ENCODE results near the gene GPR132. TPM values are rescaled to one million over a fixed set of nuclear protein-coding genes. Genes with fewer than 3 reads are reported as not detected.

The GPR132 gene
- polyA plus RNA-seq, 1 donor (not counting 4 experiments of a cell fraction or from before 2014, with no cell fraction given) = not detected

- Histone ChIP-seq H3K4me3 (ENCODE audit: control insufficient read depth in 2 of 3, extremely low read depth in 1 of 3, insufficient read depth in 2 of 3, low read depth in 1 of 3, low read length in 3 of 3) (peak overlapping the region; percentile 47 to 87 (median 81)), H3K79me2 (ENCODE audit: control insufficient read depth, insufficient read depth, low read length) (peaks cover 49% of the 10 kb centered on the region), H3K36me3 (ENCODE audit: control insufficient read depth in 2 of 2, extremely low read depth in 1 of 2, insufficient read depth in 2 of 2, low read length in 2 of 2) (peaks cover 0 to 13% of the 10 kb centered on the region in 2 experiments), H3K27ac (ENCODE audit: control insufficient read depth, insufficient read depth, low read length) (peak overlapping the region; percentile 93), H4K20me1 (ENCODE audit: control insufficient read depth, extremely low read depth, insufficient read depth, low read length) (peaks cover 8% of the 10 kb centered on the region), H3K27me3 (ENCODE audit: control insufficient read depth, extremely low read depth, insufficient read depth, low read length) (no peaks in the 10 kb centered on the region), H3K4me1 (ENCODE audit: control insufficient read depth, extremely low read depth, insufficient read depth, low read length) (peaks cover 71% of the 10 kb centered on the region), H3K9ac (ENCODE audit: control insufficient read depth, extremely low read depth, insufficient read depth, low read length) (peak overlapping the region; percentile 91), H3K4me2 (ENCODE audit: control insufficient read depth, extremely low read depth, insufficient read depth, low read depth, low read length) (peak overlapping the region; percentile 93), H3K9me1 (ENCODE audit: control insufficient read depth, extremely low read depth, insufficient read depth, low read length) (no peaks in the 10 kb centered on the region), H2AFZ (ENCODE audit: control insufficient read depth, low read length) (no peak overlapping the region), H3K9me3 (ENCODE audit: control insufficient read depth, low read depth, low read length) (no peaks in the 10 kb centered on the region)
- dilution Hi-C loops (cut with MboI; ENCODE audit: extremely low pct_ligation_motif_present, low sequenced_read_pairs) = no loop called here
- FAIRE-seq (no peak), DNase-seq (ENCODE audit: low read depth, low spot score) (no peak)
- TF ChIP-seq CTCF (optimal IDR thresholded peaks at IDR 0.05 in 1 of 3, IDR thresholded peaks at IDR 0.05 in 1 of 3, conservative IDR thresholded peaks at IDR 0.05 in 1 of 3; ENCODE audit: extremely low read depth in 1 of 3, insufficient read depth in 2 of 3, low read length in 3 of 3) (peak; percentile 10 to 48 (median 19)), EZH2 (IDR thresholded peaks at IDR 0.05; ENCODE audit: low read length) (no peak)
Measured at GRCh38 chr14:105021656-105022275, 43.5 kb downstream of the GPR132 start.

GRCh38 chr14:105020815-105021655 lies 44.2 kb downstream of the GPR132 start, which contains the start of gene CDCA4:
Gene CDCA4 (minus strand): TSS chr14:105021083. CDS start chr14:105011929, 9,154 bp downstream.
- dilution Hi-C loops (cut with MboI; ENCODE audit: extremely low pct_ligation_motif_present, low sequenced_read_pairs) = no loop called here
- no peaks in the 10 kb centered on the region for H3K27me3 ChIP-seq (ENCODE audit: control insufficient read depth, extremely low read depth, insufficient read depth, low read length)
- H3K4me2 ChIP-seq (ENCODE audit: control insufficient read depth, extremely low read depth, insufficient read depth, low read depth, low read length) = peak within 1 kb of the TSS; percentile 100
- H3K79me2 ChIP-seq (ENCODE audit: control insufficient read depth, insufficient read depth, low read length) = peaks cover 56% of the 10 kb centered on the region
- H3K27ac ChIP-seq (ENCODE audit: control insufficient read depth, insufficient read depth, low read length) = peak within 1 kb of the TSS; percentile 93
- no peak within 1 kb of the TSS for H2AFZ ChIP-seq (ENCODE audit: control insufficient read depth, low read length)
- FAIRE-seq (no peak), DNase-seq (ENCODE audit: low read depth, low spot score) (no peak)
- H3K9me1 ChIP-seq (ENCODE audit: control insufficient read depth, extremely low read depth, insufficient read depth, low read length) = peaks cover 6% of the 10 kb centered on the region
- peak within 1 kb of the TSS; percentile 68 to 91 (median 90) for H3K4me3 ChIP-seq (ENCODE audit: control insufficient read depth in 2 of 3, extremely low read depth in 1 of 3, insufficient read depth in 2 of 3, low read depth in 1 of 3, low read length in 3 of 3)
- no peaks in the 10 kb centered on the region for H3K9me3 ChIP-seq (ENCODE audit: control insufficient read depth, low read depth, low read length)
- H4K20me1 ChIP-seq (ENCODE audit: control insufficient read depth, extremely low read depth, insufficient read depth, low read length) = peaks cover 15% of the 10 kb centered on the region
- TF ChIP-seq EZH2 (IDR thresholded peaks at IDR 0.05; ENCODE audit: low read length) (no peak), CTCF (optimal IDR thresholded peaks at IDR 0.05 in 1 of 3, IDR thresholded peaks at IDR 0.05 in 1 of 3, conservative IDR thresholded peaks at IDR 0.05 in 1 of 3; ENCODE audit: extremely low read depth in 1 of 3, insufficient read depth in 2 of 3, low read length in 3 of 3) (no peak)
- H3K4me1 ChIP-seq (ENCODE audit: control insufficient read depth, extremely low read depth, insufficient read depth, low read length) = peaks cover 74% of the 10 kb centered on the region
- H3K36me3 ChIP-seq (ENCODE audit: control insufficient read depth in 2 of 2, extremely low read depth in 1 of 2, insufficient read depth in 2 of 2, low read length in 2 of 2) = peaks cover 0 to 18% of the 10 kb centered on the region in 2 experiments
- H3K9ac ChIP-seq (ENCODE audit: control insufficient read depth, extremely low read depth, insufficient read depth, low read length) = peak within 1 kb of the TSS; percentile 94
